CD4-positive, alpha-beta T cell treated with Interleukin-12 subunit alpha and Interleukin-12 subunit beta, for 1 hour (primary cell): ENCODE data around the gene SGK2.
"Not testable (repeated sequence)": the region's sequence is repeated elsewhere in the genome, so short reads cannot be mapped to it uniquely, and the experiment has no call there.

Experiments
- DNase-seq: peaks from one replicate; pipeline ENCODE4 v3.0.0-alpha.2; 2020

SGK2 gene

GRCh38 chr20:43563991-43564390, 5.2 kb downstream of the SGK2 start:
- no peak for DNase-seq

GRCh38 chr20:43564455-43564854, 5.6 kb downstream of the SGK2 start:
- DNase-seq, result no peak

- DNase-seq, result no peak
Measured at GRCh38 chr20:43564993-43565757, 6.3 kb downstream of the SGK2 start.

GRCh38 chr20:43565758-43566104, 6.9 kb downstream of the SGK2 start:
- DNase-seq, result no peak

- no peak for DNase-seq
Measured at GRCh38 chr20:43567477-43567876, 8.7 kb downstream of the SGK2 start.

GRCh38 chr20:43568706-43569105, 9.9 kb downstream of the SGK2 start:
- DNase-seq, result no peak

GRCh38 chr20:43569282-43569681, 10.5 kb downstream of the SGK2 start:
- DNase-seq, result no peak

- DNase-seq, result no peak
Measured at GRCh38 chr20:43570496-43570895, 11.7 kb downstream of the SGK2 start.

- no peak for DNase-seq
Measured at GRCh38 chr20:43571310-43571709, 12.5 kb downstream of the SGK2 start.

- DNase-seq, result no peak
Measured at GRCh38 chr20:43571771-43572170, 12.9 kb downstream of the SGK2 start.

GRCh38 chr20:43572891-43573290, 14.1 kb downstream of the SGK2 start:
- no peak for DNase-seq

- no peak for DNase-seq
Measured at GRCh38 chr20:43576108-43576507, 17.3 kb downstream of the SGK2 start.

- no peak for DNase-seq
Measured at GRCh38 chr20:43579861-43580793, 21.3 kb downstream of the SGK2 start.

- no peak for DNase-seq
Measured at GRCh38 chr20:43583133-43583864, 24.5 kb downstream of the SGK2 start.

GRCh38 chr20:43583982-43584432, 25.2 kb downstream of the SGK2 start:
- no peak for DNase-seq

- DNase-seq, result no peak
Measured at GRCh38 chr20:43584448-43585136, 25.8 kb downstream of the SGK2 start.

GRCh38 chr20:43586641-43587040, 27.8 kb downstream of the SGK2 start:
- DNase-seq, result no peak

GRCh38 chr20:43588526-43588925, 29.7 kb downstream of the SGK2 start:
- not testable (repeated sequence) for DNase-seq

- peak; percentile 10 for DNase-seq
Measured at GRCh38 chr20:43590036-43590391, 31.2 kb downstream of the SGK2 start.

GRCh38 chr20:43590392-43591303, 31.8 kb downstream of the SGK2 start, which contains the start of gene IFT52:
IFT52 (plus strand) TSS chr20:43590937; CDS start chr20:43594699, 3,762 bp downstream.
- peak; percentile 88 for DNase-seq

GRCh38 chr20:43601960-43602359, 43.1 kb downstream of the SGK2 start:
- not testable (repeated sequence) for DNase-seq
